ENCODE data around the gene EBF3.

The EBF3 gene

DNA sequence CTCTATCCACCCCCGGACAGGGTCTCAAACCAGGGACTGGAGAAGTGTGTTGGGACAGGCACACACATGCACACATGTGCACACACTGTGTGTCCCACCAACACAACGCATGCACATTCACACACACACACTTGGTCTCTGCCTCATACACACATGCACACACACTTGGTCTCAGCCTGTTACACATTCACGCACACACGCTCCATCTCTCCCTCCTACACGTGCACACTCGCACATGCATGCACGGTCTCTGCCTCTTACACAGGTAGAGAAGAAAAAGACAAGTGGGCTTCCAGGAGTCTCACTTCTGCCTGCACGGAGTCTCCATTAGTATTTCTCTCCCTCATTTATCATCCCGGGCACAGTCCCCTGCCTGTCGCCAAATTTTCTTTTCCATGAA lies 171.2 kb downstream of the EBF3 start:
- no peaks in the 10 kb centered on the region for H3K4me1 ChIP-seq (ENCODE audit: insufficient read depth, poor library complexity, severe bottlenecking)
- no peak overlapping the region for H3K4me3 ChIP-seq (ENCODE audit: severe bottlenecking)
- no peak overlapping the region for H3K27ac ChIP-seq (ENCODE audit: poor library complexity, severe bottlenecking)
- TF ChIP-seq, protein P1, sequence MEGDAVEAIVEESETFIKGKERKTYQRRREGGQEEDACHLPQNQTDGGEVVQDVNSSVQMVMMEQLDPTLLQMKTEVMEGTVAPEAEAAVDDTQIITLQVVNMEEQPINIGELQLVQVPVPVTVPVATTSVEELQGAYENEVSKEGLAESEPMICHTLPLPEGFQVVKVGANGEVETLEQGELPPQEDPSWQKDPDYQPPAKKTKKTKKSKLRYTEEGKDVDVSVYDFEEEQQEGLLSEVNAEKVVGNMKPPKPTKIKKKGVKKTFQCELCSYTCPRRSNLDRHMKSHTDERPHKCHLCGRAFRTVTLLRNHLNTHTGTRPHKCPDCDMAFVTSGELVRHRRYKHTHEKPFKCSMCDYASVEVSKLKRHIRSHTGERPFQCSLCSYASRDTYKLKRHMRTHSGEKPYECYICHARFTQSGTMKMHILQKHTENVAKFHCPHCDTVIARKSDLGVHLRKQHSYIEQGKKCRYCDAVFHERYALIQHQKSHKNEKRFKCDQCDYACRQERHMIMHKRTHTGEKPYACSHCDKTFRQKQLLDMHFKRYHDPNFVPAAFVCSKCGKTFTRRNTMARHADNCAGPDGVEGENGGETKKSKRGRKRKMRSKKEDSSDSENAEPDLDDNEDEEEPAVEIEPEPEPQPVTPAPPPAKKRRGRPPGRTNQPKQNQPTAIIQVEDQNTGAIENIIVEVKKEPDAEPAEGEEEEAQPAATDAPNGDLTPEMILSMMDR (IDR thresholded peaks at IDR 0.05; ENCODE audit: poor library complexity, severe bottlenecking), result no peak
- no peaks in the 10 kb centered on the region for H3K27me3 ChIP-seq (ENCODE audit: insufficient read depth, poor library complexity, severe bottlenecking)
- no peaks in the 10 kb centered on the region for H3K9me3 ChIP-seq (ENCODE audit: severe bottlenecking)
- DNase-seq (ENCODE audit: low spot score) (no peak), ATAC-seq (ENCODE audit: low read depth) (no peak)
- no peaks in the 10 kb centered on the region for H3K36me3 ChIP-seq (ENCODE audit: low read depth)

DNA sequence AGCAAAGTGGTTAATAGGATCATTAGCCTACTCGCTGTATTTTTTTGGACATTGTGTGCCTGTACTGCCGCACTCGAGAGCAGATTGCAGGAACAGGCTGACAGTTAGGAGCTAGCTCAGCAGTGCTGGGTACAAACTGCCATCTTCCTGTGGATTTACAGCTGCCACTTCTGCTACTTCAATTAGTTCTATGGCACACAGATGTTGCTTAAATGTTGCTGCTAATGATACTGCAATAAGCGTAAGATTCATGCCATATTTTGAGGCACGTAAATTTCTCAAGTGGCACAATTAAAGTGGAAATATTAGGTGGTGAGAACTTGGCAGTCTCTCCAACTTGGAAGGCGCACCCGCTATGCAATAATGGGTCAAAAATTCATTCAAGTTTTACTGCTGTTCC lies 171.9 kb downstream of the EBF3 start:
- TF ChIP-seq, protein P1 (IDR thresholded peaks at IDR 0.05; ENCODE audit: poor library complexity, severe bottlenecking), result no peak
- Histone ChIP-seq H3K27me3 (ENCODE audit: insufficient read depth, poor library complexity, severe bottlenecking) (no peaks in the 10 kb centered on the region), H3K36me3 (ENCODE audit: low read depth) (no peaks in the 10 kb centered on the region), H3K4me3 (ENCODE audit: severe bottlenecking) (no peak overlapping the region), H3K27ac (ENCODE audit: poor library complexity, severe bottlenecking) (no peak overlapping the region), H3K4me1 (ENCODE audit: insufficient read depth, poor library complexity, severe bottlenecking) (no peaks in the 10 kb centered on the region), H3K9me3 (ENCODE audit: severe bottlenecking) (no peaks in the 10 kb centered on the region)
- DNase-seq (ENCODE audit: low spot score) (no peak), ATAC-seq (ENCODE audit: low read depth) (no peak)

DNA sequence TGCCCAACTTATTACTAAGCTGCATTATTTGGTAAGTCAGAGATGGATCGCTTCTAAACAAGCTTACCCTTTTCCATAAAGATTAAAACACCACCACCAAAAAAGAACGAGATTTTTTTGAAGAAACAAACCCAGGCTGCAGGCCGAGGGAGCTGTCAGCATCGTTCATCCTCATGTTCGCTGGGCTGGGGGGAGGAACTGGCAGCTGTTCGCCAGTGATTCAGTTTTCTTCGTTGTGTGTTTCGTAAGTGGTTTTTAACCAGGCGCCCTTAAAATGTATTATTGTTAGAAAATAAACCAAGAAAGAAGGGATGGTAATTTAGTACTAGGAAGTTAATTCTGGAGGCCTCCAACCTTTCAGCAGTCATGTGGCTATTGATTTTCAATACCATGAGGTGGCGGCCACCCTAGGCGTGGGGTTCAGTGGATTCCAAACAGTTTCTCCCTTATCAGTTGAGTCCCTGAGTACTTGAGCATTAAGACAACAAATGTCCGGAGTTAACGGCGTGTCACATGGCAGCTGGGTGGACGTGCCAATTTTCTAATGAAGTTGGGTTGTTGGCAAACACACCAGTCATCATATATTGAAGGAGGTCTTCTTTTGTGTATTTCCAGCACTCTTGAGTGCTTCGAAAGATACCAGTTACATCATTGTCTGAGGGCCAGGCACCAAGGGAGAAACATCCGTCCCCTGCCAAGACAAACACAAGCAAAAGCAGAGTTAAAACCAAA lies 173.2 kb downstream of the EBF3 start:
- Histone ChIP-seq H3K27ac (ENCODE audit: poor library complexity, severe bottlenecking) (no peak overlapping the region), H3K27me3 (ENCODE audit: insufficient read depth, poor library complexity, severe bottlenecking) (no peaks in the 10 kb centered on the region), H3K36me3 (ENCODE audit: low read depth) (no peaks in the 10 kb centered on the region), H3K4me1 (ENCODE audit: insufficient read depth, poor library complexity, severe bottlenecking) (no peaks in the 10 kb centered on the region), H3K9me3 (ENCODE audit: severe bottlenecking) (no peaks in the 10 kb centered on the region), H3K4me3 (ENCODE audit: severe bottlenecking) (no peak overlapping the region)
- no peak for DNase-seq (ENCODE audit: low spot score)
- TF ChIP-seq, protein P1 (IDR thresholded peaks at IDR 0.05; ENCODE audit: poor library complexity, severe bottlenecking), result no peak
- no peak for ATAC-seq (ENCODE audit: low read depth)

DNA sequence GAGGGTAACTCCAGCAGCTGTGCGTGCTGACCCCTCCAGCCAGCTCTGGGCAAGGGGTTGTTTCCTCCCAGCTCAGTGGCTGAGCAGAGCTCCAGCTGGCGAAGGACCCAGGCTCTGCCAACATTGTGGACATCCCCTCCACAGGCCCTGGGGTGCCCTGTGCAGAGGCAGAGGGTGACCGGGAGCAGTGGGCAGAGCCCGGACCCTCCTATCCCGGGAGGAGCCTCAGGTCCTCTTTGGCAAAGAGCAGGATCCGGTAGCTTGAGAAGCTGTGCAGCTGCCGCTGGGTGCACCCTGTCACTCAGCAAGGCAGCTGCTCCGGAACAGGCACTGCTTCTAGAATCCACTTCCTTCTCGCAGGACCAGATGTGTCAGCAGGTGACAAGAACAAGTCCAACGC lies 175.9 kb downstream of the EBF3 start:
- Histone ChIP-seq H3K27ac (ENCODE audit: poor library complexity, severe bottlenecking) (no peak overlapping the region), H3K27me3 (ENCODE audit: insufficient read depth, poor library complexity, severe bottlenecking) (no peaks in the 10 kb centered on the region), H3K4me3 (ENCODE audit: severe bottlenecking) (no peak overlapping the region), H3K9me3 (ENCODE audit: severe bottlenecking) (no peaks in the 10 kb centered on the region), H3K36me3 (ENCODE audit: low read depth) (no peaks in the 10 kb centered on the region), H3K4me1 (ENCODE audit: insufficient read depth, poor library complexity, severe bottlenecking) (no peaks in the 10 kb centered on the region)
- DNase-seq (ENCODE audit: low spot score) (no peak), ATAC-seq (ENCODE audit: low read depth) (no peak)
- TF ChIP-seq, protein P1 (IDR thresholded peaks at IDR 0.05; ENCODE audit: poor library complexity, severe bottlenecking), result no peak

DNA sequence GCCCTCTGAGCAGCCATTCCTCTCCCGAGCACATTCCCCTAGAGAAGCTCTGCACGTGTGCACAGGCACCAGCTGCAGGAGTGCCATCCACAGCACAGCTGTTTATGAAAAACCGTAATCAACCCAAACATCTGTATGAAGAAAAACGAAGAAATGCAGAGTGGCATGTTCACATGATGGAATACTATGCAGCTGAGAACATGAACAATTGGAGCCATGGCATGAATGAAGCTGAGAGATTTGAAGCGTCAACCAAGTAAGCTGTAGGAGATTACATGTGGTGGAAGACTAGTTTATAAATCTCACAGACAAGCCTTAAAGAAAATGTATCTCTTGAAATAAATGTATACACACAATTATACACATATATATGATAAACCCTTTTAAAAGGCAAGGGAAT lies 176.5 kb downstream of the EBF3 start:
- H3K27ac ChIP-seq (ENCODE audit: poor library complexity, severe bottlenecking), result no peak overlapping the region
- H3K36me3 ChIP-seq (ENCODE audit: low read depth), result no peaks in the 10 kb centered on the region
- H3K27me3 ChIP-seq (ENCODE audit: insufficient read depth, poor library complexity, severe bottlenecking), result no peaks in the 10 kb centered on the region
- DNase-seq (ENCODE audit: low spot score), result no peak
- no peak for ATAC-seq (ENCODE audit: low read depth)
- no peak overlapping the region for H3K4me3 ChIP-seq (ENCODE audit: severe bottlenecking)
- H3K4me1 ChIP-seq (ENCODE audit: insufficient read depth, poor library complexity, severe bottlenecking), result no peaks in the 10 kb centered on the region
- TF ChIP-seq, protein P1 (IDR thresholded peaks at IDR 0.05; ENCODE audit: poor library complexity, severe bottlenecking), result no peak
- peaks cover 3% of the 10 kb centered on the region for H3K9me3 ChIP-seq (ENCODE audit: severe bottlenecking)

All from RWPE2 (cell line).